ENCODE data around the gene CNTN1.

DNA sequence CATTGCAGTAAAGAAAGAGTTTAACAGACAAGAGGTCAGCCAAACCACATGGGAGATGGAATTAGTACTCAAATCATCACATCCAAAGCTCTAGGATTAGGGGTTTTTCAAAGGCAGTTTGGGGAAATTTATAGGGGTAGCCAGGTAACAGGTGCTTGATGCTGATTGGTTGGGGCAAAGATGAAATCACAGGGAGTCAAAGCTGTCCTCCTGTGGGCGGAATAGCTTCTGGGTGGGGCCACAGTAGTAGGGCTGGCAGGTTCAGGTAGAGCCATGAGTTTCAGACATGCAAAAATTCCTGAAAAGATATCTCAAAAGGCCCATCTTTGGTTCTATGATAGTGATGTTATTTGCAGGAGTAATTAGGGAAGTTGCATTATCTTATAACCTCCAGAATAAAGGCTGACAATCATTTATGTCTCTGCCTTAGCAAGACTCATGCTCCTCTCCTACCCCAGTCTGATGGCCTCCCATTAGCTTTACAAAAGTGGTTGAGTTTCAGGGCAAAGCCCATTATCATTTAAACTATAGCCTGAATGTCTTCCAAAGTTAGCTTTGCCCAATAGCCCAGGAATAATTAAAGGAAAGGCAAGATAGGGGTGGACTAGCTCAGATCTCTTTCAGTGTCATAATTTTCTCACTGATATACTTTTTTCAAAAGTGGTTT, 42.1 kb upstream of the CNTN1 start:
- TF ChIP-seq, protein P1, sequence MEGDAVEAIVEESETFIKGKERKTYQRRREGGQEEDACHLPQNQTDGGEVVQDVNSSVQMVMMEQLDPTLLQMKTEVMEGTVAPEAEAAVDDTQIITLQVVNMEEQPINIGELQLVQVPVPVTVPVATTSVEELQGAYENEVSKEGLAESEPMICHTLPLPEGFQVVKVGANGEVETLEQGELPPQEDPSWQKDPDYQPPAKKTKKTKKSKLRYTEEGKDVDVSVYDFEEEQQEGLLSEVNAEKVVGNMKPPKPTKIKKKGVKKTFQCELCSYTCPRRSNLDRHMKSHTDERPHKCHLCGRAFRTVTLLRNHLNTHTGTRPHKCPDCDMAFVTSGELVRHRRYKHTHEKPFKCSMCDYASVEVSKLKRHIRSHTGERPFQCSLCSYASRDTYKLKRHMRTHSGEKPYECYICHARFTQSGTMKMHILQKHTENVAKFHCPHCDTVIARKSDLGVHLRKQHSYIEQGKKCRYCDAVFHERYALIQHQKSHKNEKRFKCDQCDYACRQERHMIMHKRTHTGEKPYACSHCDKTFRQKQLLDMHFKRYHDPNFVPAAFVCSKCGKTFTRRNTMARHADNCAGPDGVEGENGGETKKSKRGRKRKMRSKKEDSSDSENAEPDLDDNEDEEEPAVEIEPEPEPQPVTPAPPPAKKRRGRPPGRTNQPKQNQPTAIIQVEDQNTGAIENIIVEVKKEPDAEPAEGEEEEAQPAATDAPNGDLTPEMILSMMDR (IDR thresholded peaks at IDR 0.05): no peak
- no peak for TF ChIP-seq EZH2 (IDR thresholded peaks at IDR 0.05; ENCODE audit: borderline replicate concordance, insufficient read depth, low read depth, low read length, poor library complexity, severe bottlenecking)
